Endothelial cell of umbilical vein (primary cell): ENCODE results near the gene C11orf24. TPM values are rescaled to one million over a fixed set of nuclear protein-coding genes. Genes with fewer than 3 reads are reported as not detected.

Experiments
- BruUV-seq: library from RNA; stranded (reverse); fragments of 400-500 nt; replicated peaks from 2 replicates; lab custom pipeline; 2021; lab: Mats Ljungman, UMichigan
- CTCF ChIA-PET: fragments of 300-600, 350-600 bp; sonication (Branson Sonifier 250); formaldehyde crosslinking; loops from one replicate; lab custom pipeline; 2021; ENCODE audit warnings: antibody characterized with exemption, inconsistent platforms; lab: Charles Lee
- POLR2A ChIA-PET: fragments of 300-600, 350-600 bp; sonication (Branson Sonifier 250); formaldehyde crosslinking; loops from one replicate; lab custom pipeline; 2021; ENCODE audit warnings: antibody characterized with exemption, inconsistent platforms; lab: Charles Lee
- DNase-seq: peaks from one replicate; pipeline ENCODE4 v3.0.0-alpha.2; 2011; ENCODE audit warnings: low read depth, low spot score
- FAIRE-seq: peaks from 2 replicates; lab custom pipeline; 2011; peaks lifted over from hg19 to GRCh38; lab: Jason Lieb, UNC
- H2AFZ ChIP-seq: 2 replicates; pipeline ENCODE4 v1.6.0; 2012; ENCODE audit warnings: low read depth, low read length, control low read depth, inconsistent platforms
- H3K27ac ChIP-seq: 2 replicates; pipeline ENCODE4 v1.5.1; 2011; ENCODE audit warnings: low read depth, mild to moderate bottlenecking, control low read depth, low read length, moderate library complexity; ENCODE audit not compliant: insufficient read depth
- H3K27me3 ChIP-seq, 2 experiments: 2 replicates each; pipeline versions ENCODE4 v1.6.0 to v1.6.1; 2011; ENCODE audit warnings: low read length in 2 of 2, mixed read lengths in 1 of 2; ENCODE audit not compliant: control insufficient read depth in 2 of 2, insufficient read depth in 2 of 2
- H3K36me3 ChIP-seq, 2 experiments: 2 replicates in 1 of 2; 3 replicates in 1 of 2; pipeline ENCODE4 v1.5.1; 2011; ENCODE audit warnings: low read length in 2 of 2, mild to moderate bottlenecking in 1 of 2, moderate library complexity in 1 of 2; ENCODE audit not compliant: control insufficient read depth in 2 of 2, insufficient read depth in 2 of 2; ENCODE audit errors: extremely low read depth in 1 of 2
- H3K4me1 ChIP-seq: 3 replicates; pipeline ENCODE4 v1.5.1; 2011; ENCODE audit warnings: mild to moderate bottlenecking, low read length; ENCODE audit not compliant: control insufficient read depth, insufficient read depth; ENCODE audit errors: extremely low read depth
- H3K4me2 ChIP-seq: 2 replicates; pipeline ENCODE4 v1.6.1; 2011; ENCODE audit warnings: low read length, control low read depth, mixed read lengths; ENCODE audit not compliant: insufficient read depth
- H3K4me3 ChIP-seq, 3 experiments: fragments of 200-600 bp in 1 of 3; sonication (generic), shearing (Covaris generic) in 1 of 3; replicated peaks in 1 of 3; 2 replicates each; pipeline ENCODE4 v1.5.1; 2011 to 2016; ENCODE audit warnings: control low read depth in 3 of 3, low read length in 3 of 3, mild to moderate bottlenecking in 2 of 3, inconsistent platforms in 1 of 3, low read depth in 1 of 3, moderate library complexity in 1 of 3; ENCODE audit not compliant: insufficient read depth in 1 of 3
- H3K79me2 ChIP-seq: 2 replicates; pipeline ENCODE4 v1.6.0; 2012; ENCODE audit warnings: low read length, inconsistent platforms; ENCODE audit not compliant: control insufficient read depth, insufficient read depth
- H3K9ac ChIP-seq: replicated peaks from 2 replicates; pipeline ENCODE3; 2011; ENCODE audit warnings: low read length, control low read depth; ENCODE audit not compliant: insufficient read depth; ENCODE audit errors: extremely low read depth
- H3K9me1 ChIP-seq: replicated peaks from 3 replicates; pipeline ENCODE4 v1.6.0; 2011; ENCODE audit warnings: mild to moderate bottlenecking, low read length; ENCODE audit not compliant: control insufficient read depth, insufficient read depth; ENCODE audit errors: extremely low read depth
- H3K9me3 ChIP-seq: replicated peaks from 2 replicates; pipeline ENCODE4 v1.5.1; 2012; ENCODE audit warnings: low read length, inconsistent platforms; ENCODE audit not compliant: control insufficient read depth, insufficient read depth
- H4K20me1 ChIP-seq: replicated peaks from 2 replicates; pipeline ENCODE3; 2011; ENCODE audit warnings: mild to moderate bottlenecking, low read length; ENCODE audit not compliant: control insufficient read depth, insufficient read depth; ENCODE audit errors: extremely low read depth
- EZH2 ChIP-seq: IDR thresholded peaks from 2 replicates; pipeline ENCODE4 v1.6.1; 2012; ENCODE audit warnings: borderline replicate concordance, low read depth, mild to moderate bottlenecking, moderate library complexity, low read length, inconsistent platforms; ENCODE audit not compliant: severe bottlenecking
- FOS ChIP-seq: IDR thresholded peaks from 2 replicates; pipeline ENCODE4 v1.6.1; 2011; ENCODE audit warnings: mild to moderate bottlenecking, low read length, moderate library complexity, borderline replicate concordance; ENCODE audit not compliant: insufficient read depth
- GATA2 ChIP-seq: IDR thresholded peaks from 2 replicates; pipeline ENCODE4 v1.7.0; 2011; ENCODE audit warnings: low read depth, mild to moderate bottlenecking, moderate library complexity, mixed read lengths, low read length; ENCODE audit not compliant: insufficient read length, insufficient read depth
- JUN ChIP-seq: IDR thresholded peaks from 2 replicates; pipeline ENCODE4 v1.6.1; 2011; ENCODE audit warnings: borderline replicate concordance, low read depth; ENCODE audit not compliant: insufficient read length, insufficient read depth
- MYC ChIP-seq: IDR thresholded peaks from one replicate; pipeline ENCODE4 v1.6.1; 2011; ENCODE audit warnings: mild to moderate bottlenecking, low read depth, low read length
- POLR2A ChIP-seq: IDR thresholded peaks from 2 replicates; pipeline ENCODE4 v1.6.1; 2012; ENCODE audit warnings: low read depth, mild to moderate bottlenecking, control low read depth, low read length
- POLR2AphosphoS5 ChIP-seq: IDR thresholded peaks from 2 replicates; pipeline ENCODE4 v1.6.1; 2012; ENCODE audit warnings: low read depth, mild to moderate bottlenecking, control low read depth, low read length, moderate library complexity; ENCODE audit not compliant: insufficient read depth
- dilution Hi-C: fragments of 300-500 bp; cut with MboI; formaldehyde crosslinking; loops from one replicate; pipeline ENCODE4 v1.15.0; 2019; ENCODE audit warnings: low sequenced_read_pairs; ENCODE audit not compliant: extremely low pct_ligation_motif_present
- intact Hi-C: fragments of 100-400 bp; cut with micrococcal nuclease; formaldehyde crosslinking; loops from one replicate; pipeline ENCODE4 v1.10.0; 2022
- polyA plus RNA-seq, 4 experiments: library from polyadenylated mRNA; depleted of rRNA in 3 of 4; stranded (reverse) in 3 of 4; unstranded in 1 of 4; fragments of >200 nt; gene quantifications; 2 replicates each; pipeline versions ENCODE4 v1.2.1 to v1.2.3, GENCODE V29; 2011 to 2012; ENCODE audit warnings: missing spikeins in 1 of 4
- total RNA-seq: library from RNA; stranded (reverse); gene quantifications from 2 replicates; pipeline ENCODE4 v1.2.3, GENCODE V29; 2021
- TF ChIP-seq, protein P1 (sequence below), 2 donors: IDR thresholded peaks; 1 replicate in 1 of 2; 2 replicates in 1 of 2; pipeline ENCODE4 v1.5.1; 2011; ENCODE audit warnings: low read length in 2 of 2, mild to moderate bottlenecking in 2 of 2, moderate library complexity in 2 of 2, control low read depth in 1 of 2, inconsistent platforms in 1 of 2, low read depth in 1 of 2; ENCODE audit not compliant: insufficient read depth in 1 of 2; ENCODE audit errors: extremely low read depth in 1 of 2
- TF ChIP-seq, protein P2 (sequence below): IDR thresholded peaks from 2 replicates; pipeline ENCODE4 v1.6.1; 2011; ENCODE audit not compliant: insufficient read depth, insufficient read length

C11orf24 gene
- total and polyA plus RNA-seq, 2 donors (not counting 3 experiments of a cell fraction or from before 2014, with no cell fraction given), result 26.4 to 34.1 TPM

DNA sequence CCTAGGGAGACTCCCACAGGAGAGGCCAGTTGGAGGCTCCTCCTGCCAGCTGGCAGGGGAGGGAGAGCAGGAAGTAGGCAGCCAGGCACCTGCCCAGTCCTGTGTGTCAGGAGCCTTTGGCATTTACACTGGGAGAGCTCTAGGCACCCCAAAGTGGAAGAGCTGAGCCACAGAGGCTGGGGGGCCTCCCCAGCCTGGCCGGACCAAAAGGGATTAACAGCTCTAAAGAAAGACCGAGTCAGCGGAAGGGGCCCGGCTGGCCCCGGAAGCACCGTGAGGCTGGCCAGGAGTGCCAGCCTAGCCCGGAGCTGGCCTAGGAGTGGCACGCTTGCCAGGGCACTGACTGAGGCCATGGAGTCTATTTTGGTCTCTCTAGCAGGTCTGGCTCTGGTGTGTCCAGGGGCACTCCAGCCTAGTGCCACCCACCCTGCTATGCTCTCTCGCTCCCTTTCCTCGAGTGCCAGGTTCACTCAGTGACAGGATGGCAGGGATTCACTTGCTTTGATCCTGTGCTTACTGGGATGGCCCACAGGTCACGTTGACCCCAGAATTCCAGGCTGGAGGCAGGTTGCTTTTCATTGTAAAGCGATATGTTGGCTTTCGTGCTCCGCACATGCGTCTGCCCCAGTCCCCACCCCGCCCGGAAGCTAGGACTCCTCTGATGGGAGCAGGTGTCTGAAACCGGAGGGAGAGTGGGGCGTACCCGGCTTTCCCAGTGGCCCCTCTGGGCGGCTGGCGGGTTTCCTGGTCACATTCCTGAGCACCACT is 55.4 kb downstream of the C11orf24 start:
- Histone ChIP-seq H3K36me3 (no peaks in the 10 kb centered on the region), H3K9me1 (no peaks in the 10 kb centered on the region), H3K4me1 (peaks cover 12% of the 10 kb centered on the region), H3K4me2 (no peak overlapping the region), H3K4me3 (no peak overlapping the region), H3K79me2 (peaks cover 13% of the 10 kb centered on the region), H4K20me1 (peaks cover 4% of the 10 kb centered on the region), H3K27me3 (peaks cover 6% of the 10 kb centered on the region in 2 experiments), H2AFZ (no peak overlapping the region), H3K9ac (no peak overlapping the region), H3K9me3 (no peaks in the 10 kb centered on the region), H3K27ac (no peak overlapping the region)
- TF ChIP-seq POLR2A (no peak), JUN (no peak), POLR2AphosphoS5 (no peak), MYC (no peak), EZH2 (no peak), GATA2 (no peak), FOS (no peak)
- TF ChIP-seq, protein P1, sequence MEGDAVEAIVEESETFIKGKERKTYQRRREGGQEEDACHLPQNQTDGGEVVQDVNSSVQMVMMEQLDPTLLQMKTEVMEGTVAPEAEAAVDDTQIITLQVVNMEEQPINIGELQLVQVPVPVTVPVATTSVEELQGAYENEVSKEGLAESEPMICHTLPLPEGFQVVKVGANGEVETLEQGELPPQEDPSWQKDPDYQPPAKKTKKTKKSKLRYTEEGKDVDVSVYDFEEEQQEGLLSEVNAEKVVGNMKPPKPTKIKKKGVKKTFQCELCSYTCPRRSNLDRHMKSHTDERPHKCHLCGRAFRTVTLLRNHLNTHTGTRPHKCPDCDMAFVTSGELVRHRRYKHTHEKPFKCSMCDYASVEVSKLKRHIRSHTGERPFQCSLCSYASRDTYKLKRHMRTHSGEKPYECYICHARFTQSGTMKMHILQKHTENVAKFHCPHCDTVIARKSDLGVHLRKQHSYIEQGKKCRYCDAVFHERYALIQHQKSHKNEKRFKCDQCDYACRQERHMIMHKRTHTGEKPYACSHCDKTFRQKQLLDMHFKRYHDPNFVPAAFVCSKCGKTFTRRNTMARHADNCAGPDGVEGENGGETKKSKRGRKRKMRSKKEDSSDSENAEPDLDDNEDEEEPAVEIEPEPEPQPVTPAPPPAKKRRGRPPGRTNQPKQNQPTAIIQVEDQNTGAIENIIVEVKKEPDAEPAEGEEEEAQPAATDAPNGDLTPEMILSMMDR (IDR thresholded peaks at IDR 0.05; ENCODE audit: extremely low read depth in 1 of 2, insufficient read depth in 1 of 2, low read depth in 1 of 2, low read length in 2 of 2), result no peak
- TF ChIP-seq, protein P2, sequence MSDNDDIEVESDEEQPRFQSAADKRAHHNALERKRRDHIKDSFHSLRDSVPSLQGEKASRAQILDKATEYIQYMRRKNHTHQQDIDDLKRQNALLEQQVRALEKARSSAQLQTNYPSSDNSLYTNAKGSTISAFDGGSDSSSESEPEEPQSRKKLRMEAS, result no peak
- dilution Hi-C loops (no loop called here), intact Hi-C loops (no loop called here)
- ChIA-PET CTCF (interaction anchor here (1.2 to 1.5 kb wide), 2 partner anchors 7 to 82 kb away, joined by 4 to 6 read pairs; no protein-coding TSS in a partner anchor), POLR2A (no interaction called here)
- DNase-seq (no peak), FAIRE-seq (no peak)
- BruUV-seq, result no TSS peak
